ENCODE measurements around the gene TCEA2.

TCEA2 gene

GRCh38 chr20:64035933-64036345 lies 27.1 kb upstream of the TCEA2 start, which contains the start of gene C20orf204:
Gene C20orf204 (plus strand): TSS chr20:64036182. CDS start chr20:64036324, 142 bp downstream.
- DNase-seq, result no peak

DNA sequence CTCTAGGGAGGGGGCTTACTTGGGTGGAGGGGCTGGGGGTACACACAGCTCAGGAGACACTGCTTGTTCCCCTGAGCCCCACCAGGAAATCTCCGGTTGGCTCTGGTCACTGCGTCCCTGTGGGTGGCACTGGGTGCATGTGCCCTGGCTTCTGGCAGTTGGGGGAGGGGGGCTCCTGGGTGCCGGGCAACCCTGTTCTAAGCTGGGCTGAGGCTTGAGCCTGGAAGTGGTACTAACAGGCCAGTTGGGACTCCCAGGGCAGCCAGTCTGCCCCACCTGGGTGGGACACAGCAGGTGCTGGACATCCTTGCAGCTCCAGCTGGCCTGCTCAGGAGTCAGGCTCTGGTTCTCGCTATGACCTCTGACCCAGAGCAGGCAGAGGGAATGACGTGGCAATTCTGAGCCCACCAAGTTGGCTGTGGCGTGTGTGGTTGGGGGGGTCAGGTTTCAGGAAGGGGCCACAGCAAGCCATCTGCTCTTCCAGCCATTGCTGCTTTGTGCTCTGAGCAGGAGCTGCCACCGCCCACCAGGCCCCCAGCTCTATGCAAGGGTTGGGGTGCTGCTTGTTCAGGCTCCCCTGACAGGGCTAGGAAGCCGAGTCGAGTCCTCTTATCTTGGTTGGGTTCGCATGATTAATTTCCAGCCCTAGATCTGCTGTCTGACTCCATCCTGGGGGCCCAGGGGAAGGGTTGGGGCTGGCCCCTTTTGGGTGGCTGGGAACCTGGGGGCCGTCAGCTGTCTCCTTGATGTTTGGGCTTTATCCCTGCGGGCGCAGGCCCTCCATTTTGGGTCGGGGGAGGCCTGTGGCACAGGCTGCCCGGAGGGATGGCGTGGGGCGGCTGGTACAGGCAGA lies 26.4 kb upstream of the TCEA2 start:
- no peak for DNase-seq

DNA sequence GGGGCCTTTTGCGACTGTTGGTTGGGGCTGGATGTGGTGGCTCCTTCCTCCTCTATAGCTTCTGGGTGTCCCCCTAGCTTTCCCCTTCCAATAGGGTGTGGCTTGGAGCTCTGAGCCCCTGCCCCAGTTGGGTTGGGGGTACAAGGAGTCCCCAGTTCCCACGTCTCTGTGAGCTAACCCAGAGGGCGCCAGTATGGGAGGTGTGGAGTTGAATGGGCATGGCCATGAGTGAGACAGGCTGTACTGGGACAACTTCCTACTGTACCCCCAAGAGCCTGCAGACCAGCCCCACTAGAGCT lies 25.9 kb upstream of the TCEA2 start:
- DNase-seq, result no peak

DNA sequence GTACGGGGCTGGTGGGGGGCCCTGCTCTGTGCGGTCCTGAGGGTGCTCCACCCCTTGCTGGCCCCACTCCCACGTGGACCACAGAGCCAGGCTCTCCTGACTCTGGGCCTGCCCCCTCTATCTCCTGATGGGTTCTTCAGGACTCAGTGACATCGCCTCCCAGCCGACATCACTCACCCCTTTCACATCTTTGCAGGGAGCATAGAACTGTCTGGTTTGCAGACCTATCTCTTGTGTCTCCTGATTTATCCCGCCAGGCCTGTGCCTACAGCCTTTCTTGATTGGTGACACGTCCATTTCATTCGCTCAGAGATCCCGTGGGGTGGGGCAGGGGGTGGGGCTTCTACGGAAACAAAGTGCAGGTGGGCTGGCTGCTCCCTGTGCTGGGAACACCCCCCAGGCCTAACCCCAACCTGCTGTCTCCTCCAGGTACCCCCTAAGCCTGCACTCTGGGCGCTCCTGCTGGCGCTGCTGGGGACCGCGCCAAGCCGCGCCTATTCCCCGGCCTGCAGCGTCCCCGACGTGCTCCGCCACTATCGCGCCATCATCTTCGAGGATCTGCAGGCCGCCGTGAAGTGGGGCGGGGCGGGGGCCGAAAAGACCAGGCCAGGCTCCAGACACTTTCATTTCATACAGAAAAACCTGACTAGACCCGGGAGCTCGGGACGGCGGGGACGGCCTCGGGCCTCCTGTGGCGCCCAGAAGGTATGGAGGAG lies 25.3 kb upstream of the TCEA2 start:
- peak; percentile 65 for DNase-seq

GRCh38 chr20:64038224-64038564 lies 24.8 kb upstream of the TCEA2 start:
- DNase-seq, result no peak

GRCh38 chr20:64038565-64039292 lies 24.3 kb upstream of the TCEA2 start:
- DNase-seq, result peak; percentile 74

DNA sequence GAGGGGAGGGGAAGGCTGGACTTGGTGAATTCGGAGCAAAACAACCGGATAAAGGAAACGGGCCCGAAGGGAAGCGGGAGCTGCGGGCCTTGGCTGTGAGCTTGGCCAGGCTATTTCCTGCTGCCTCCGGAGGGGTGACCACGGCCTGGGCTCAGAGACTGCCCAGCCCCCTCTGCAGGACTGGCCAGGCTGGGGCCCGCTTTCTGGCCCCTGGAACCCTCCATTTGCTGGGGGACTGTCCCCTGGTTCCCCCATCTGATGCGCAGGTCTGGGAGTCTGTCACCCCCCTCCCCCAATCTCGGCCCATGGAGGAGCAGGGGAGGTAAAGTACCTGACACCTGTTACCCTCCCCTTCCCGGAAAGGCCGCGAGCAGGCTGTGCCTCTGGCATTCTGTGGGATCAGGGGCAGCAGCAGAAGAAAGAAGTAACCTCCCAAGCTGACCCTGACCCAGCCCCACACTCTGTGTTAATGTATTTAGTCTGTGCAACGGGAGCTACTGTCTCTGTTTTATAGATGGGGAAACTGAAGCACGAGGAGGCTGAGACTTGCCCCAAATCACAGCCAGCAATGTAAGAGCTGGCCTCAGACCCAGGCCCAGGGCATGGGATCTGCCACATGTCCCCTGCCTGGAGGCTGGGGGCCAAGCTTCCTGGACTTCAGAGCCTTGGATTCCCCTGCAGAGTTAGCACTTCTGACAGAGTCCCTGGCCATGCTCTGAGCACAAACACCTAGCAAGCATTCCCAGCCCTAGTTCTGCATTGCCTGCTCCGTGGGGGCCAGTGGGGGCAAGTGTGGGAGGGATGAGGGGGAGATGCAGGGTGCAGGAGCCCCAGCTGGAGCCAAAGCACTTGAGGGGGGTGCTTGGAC lies 23.5 kb upstream of the TCEA2 start:
- no peak for DNase-seq

- DNase-seq, result no peak
These were observed 22.6 kb upstream of the TCEA2 start for GRCh38 chr20:64040231-64041039.

- no peak for DNase-seq
These were observed 21.8 kb upstream of the TCEA2 start for GRCh38 chr20:64041040-64041780.

DNA sequence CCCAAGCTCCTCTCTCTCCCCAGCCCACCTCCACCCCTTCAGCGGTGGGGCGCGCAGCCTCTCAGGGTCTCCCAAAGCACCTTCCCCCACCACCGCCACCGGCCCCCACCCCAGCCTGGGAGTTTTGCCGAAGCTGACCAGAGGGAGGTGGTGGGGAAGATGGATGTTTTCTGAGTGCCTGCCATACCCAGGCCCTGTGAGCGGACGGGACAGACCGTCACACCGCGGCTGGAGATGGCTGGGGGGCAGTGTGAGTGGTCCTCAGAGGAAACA lies 21.3 kb upstream of the TCEA2 start:
- no peak for DNase-seq

DNA sequence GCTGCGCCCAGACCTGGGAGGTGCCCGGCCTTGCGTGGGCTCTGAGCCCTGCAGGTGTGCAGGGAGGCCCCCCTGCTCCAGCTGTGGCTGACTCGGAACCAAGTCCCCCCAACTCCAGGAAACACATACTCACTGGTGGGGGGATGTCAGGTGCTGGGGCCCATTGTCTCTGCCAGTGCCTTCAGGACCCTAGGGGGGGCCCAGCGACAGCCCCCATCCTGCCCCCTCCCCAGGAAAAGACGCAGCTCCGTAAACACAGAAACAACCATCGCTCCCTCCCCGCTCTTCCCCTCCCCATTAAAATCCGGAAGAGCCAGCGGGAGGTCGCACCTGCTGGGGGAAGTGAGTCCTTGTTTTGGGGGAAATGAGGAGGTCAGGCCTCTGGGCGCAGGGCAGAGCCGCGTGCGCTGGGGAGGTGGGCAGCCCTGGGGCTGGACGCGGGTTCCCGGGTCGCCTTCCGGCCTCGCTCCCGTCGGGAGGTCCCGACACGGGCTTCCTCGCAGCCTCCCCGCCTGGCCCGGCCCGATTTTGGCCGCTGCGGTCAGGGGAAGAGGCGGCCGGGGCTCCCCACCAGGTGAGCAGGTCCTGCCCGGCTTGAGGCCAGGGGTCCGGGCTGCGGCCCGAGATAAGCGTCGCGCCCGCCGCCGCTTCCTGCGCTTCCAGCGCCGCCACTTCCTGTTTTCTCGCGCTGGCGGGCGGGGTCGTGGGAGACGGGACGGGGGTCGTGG lies 20.8 kb upstream of the TCEA2 start:
- peak; percentile 17 for DNase-seq

- DNase-seq, result no peak
These were observed 19.2 kb upstream of the TCEA2 start for GRCh38 chr20:64043768-64044167.

- DNase-seq, result no peak
These were observed 18.3 kb upstream of the TCEA2 start for GRCh38 chr20:64044484-64045247.

DNA sequence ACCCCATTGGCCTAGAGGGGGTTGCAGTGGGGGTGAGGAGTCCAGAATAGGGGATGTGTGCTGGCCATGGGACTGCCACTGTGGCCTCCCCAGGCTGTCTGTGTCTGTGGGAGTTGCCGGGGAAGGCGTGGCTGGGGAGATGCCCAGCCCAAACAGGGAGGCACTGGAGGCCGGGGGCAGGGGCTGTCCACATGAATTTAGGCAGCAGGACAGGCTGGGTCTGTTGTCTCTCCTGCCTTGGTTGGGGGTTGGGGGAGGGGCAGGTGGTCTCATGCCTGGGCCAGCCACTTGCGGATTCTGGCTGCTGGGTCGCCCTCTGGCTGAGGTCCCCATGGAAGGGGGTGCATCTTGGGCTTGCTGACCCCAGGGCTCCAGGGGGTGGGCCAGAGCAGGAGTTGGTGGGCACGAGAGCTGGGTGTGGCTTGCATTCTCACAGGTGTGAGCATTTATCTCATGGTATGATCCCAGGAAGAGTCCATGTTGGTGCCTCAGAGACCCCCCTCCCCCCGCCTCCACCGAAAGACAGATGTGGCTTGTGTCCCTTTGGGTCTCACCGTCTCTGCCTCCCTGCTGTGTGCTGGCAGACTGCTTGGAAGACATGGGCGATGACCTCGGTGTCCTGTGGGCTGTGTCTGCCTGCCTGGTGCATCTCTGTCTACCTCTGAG lies 17.5 kb upstream of the TCEA2 start:
- no peak for DNase-seq

- DNase-seq, result no peak
These were observed 16.0 kb upstream of the TCEA2 start for GRCh38 chr20:64047046-64047389.

- no peak for DNase-seq
These were observed 15.0 kb upstream of the TCEA2 start for GRCh38 chr20:64047968-64048401.

GRCh38 chr20:64048402-64049044 lies 14.5 kb upstream of the TCEA2 start:
- DNase-seq, result no peak

- DNase-seq, result peak; percentile 43
These were observed 13.7 kb upstream of the TCEA2 start, which contains the start of gene SOX18 for GRCh38 chr20:64049060-64049877. Gene SOX18 (minus strand): TSS chr20:64049639. CDS start chr20:64049516, 123 bp downstream.

All from DMS79 treated with DMSO at 0.1 percent for 48 hours (cell line).